PC-3 (cell line): ENCODE results near the gene IGF2BP2.

Experiments used
- EZH2 ChIP-seq: fragments of 300-600 bp; sonication (generic); IDR thresholded peaks from one replicate; pipeline ENCODE4 v1.6.1; 2017; ENCODE audit warnings: antibody characterized with exemption, mild to moderate bottlenecking, low read length; ENCODE audit not compliant: unreplicated experiment
- EZH2phosphoT487 ChIP-seq: fragments of 300-600 bp; sonication (generic); IDR thresholded peaks from 2 replicates; pipeline ENCODE4 v1.6.1; 2018; ENCODE audit warnings: mild to moderate bottlenecking, antibody characterized with exemption, low read length, borderline replicate concordance
- TF ChIP-seq, protein P1 (sequence below): fragments of 300-600 bp; sonication (generic); conservative IDR thresholded peaks from 2 replicates; pipeline ENCODE4 v1.5.1; 2017; ENCODE audit warnings: antibody characterized with exemption, low read depth, mild to moderate bottlenecking, low read length

DNA sequence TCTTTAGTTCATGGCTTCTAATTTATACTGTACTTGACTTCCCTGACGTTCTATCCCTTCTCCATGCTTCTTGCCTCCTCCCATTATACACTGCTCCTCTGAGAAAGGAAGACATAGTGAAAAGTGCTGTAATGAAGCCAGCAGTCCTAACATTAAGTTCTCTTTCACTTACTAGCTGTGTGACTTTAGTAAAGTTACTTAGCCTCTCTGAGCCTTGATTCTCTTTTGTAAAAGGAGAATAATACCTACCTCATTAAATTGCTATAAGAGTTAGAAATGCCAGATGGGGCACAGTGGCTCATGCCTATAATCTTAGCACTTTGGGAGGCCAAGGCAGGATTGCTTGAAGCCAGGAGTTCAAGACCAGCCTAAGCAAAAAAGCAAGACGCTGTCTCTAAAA, 18.8 kb upstream of the IGF2BP2 start:
- TF ChIP-seq, protein P1, sequence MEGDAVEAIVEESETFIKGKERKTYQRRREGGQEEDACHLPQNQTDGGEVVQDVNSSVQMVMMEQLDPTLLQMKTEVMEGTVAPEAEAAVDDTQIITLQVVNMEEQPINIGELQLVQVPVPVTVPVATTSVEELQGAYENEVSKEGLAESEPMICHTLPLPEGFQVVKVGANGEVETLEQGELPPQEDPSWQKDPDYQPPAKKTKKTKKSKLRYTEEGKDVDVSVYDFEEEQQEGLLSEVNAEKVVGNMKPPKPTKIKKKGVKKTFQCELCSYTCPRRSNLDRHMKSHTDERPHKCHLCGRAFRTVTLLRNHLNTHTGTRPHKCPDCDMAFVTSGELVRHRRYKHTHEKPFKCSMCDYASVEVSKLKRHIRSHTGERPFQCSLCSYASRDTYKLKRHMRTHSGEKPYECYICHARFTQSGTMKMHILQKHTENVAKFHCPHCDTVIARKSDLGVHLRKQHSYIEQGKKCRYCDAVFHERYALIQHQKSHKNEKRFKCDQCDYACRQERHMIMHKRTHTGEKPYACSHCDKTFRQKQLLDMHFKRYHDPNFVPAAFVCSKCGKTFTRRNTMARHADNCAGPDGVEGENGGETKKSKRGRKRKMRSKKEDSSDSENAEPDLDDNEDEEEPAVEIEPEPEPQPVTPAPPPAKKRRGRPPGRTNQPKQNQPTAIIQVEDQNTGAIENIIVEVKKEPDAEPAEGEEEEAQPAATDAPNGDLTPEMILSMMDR = no peak
- TF ChIP-seq EZH2 (no peak), EZH2phosphoT487 (no peak)
